HepG2 (cell line): ENCODE results near the gene TRRAP. TPM values are rescaled to one million over a fixed set of nuclear protein-coding genes. Genes with fewer than 3 reads are reported as not detected.

Source experiments
- CCAR2 ChIP-seq: fragments of 200-400 bp; formaldehyde crosslinking; optimal IDR thresholded peaks from 2 replicates; pipeline ENCODE3; 2018; ENCODE audit warnings: low read depth, mild to moderate bottlenecking, low read length, moderate library complexity
- NCOA1 ChIP-seq: sonication (generic); formaldehyde crosslinking; IDR thresholded peaks from 2 replicates; pipeline ENCODE4 v1.9.0; 2021; ENCODE audit warnings: missing genetic modification reagents
- PRDM4 ChIP-seq: sonication (generic); formaldehyde crosslinking; IDR thresholded peaks from 2 replicates; pipeline ENCODE4 v1.9.0; 2021; ENCODE audit warnings: missing genetic modification reagents, borderline replicate concordance
- ZNF501 ChIP-seq: sonication (generic); formaldehyde crosslinking; IDR thresholded peaks from 2 replicates; pipeline ENCODE4 v1.5.1; 2020; ENCODE audit warnings: mild to moderate bottlenecking, moderate library complexity, missing genetic modification reagents
- ZNF530 ChIP-seq: sonication (generic); formaldehyde crosslinking; IDR thresholded peaks from 2 replicates; pipeline ENCODE4 v1.5.0; 2020; ENCODE audit warnings: low read depth, mild to moderate bottlenecking, missing genetic modification reagents
- ZNF580 ChIP-seq: IDR thresholded peaks from 2 replicates; pipeline ENCODE4 v1.6.1; 2016; ENCODE audit warnings: low read depth, borderline replicate concordance
- ZNF660 ChIP-seq: sonication (generic); formaldehyde crosslinking; IDR thresholded peaks from 2 replicates; pipeline ENCODE4 v1.5.1; 2020; ENCODE audit warnings: mild to moderate bottlenecking, low read depth, missing genetic modification reagents, borderline replicate concordance
- polyA plus RNA-seq, 8 experiments: library from polyadenylated mRNA; depleted of rRNA in 3 of 8; stranded (reverse) in 7 of 8; unstranded in 1 of 8; fragments of >200 nt; fragmentation: Illumina TruSeq in 4 of 8; extraction: Trizol in 4 of 8; gene quantifications; 2 replicates each; pipeline versions ENCODE4 v1.2.1 to v1.2.3, GENCODE V29; 2011 to 2016; ENCODE audit warnings: low read depth in 4 of 8, missing spikeins in 1 of 8, mixed read lengths in 1 of 8; ENCODE audit not compliant: insufficient read depth in 1 of 8
- total RNA-seq, 5 experiments: library from RNA; depleted of rRNA; stranded (reverse); fragments of >200 nt; fragmentation: Illumina TruSeq; extraction: Trizol; gene quantifications; 2 replicates each; pipeline ENCODE4 v1.2.3, GENCODE V29; 2016; ENCODE audit warnings: low read depth in 1 of 5
- TF ChIP-seq, protein P1 (sequence below), 2 experiments: sonication (generic) in 1 of 2; formaldehyde crosslinking in 1 of 2; IDR thresholded peaks; 2 replicates each; pipeline versions ENCODE4 v1.6.1 to v1.9.0; 2014 to 2022; ENCODE audit warnings: antibody characterized with exemption in 1 of 2, borderline replicate concordance in 1 of 2, inconsistent platforms in 1 of 2, low read depth in 1 of 2, missing genetic modification reagents in 1 of 2
- TF ChIP-seq, protein P2 (sequence below): sonication (generic); formaldehyde crosslinking; IDR thresholded peaks from 2 replicates; pipeline ENCODE4 v1.8.1; 2022; ENCODE audit warnings: mild to moderate bottlenecking, missing genetic modification reagents
- TF ChIP-seq, protein P3 (sequence below): IDR thresholded peaks from 2 replicates; pipeline ENCODE4 v1.6.1; 2016; ENCODE audit warnings: low read depth, missing genetic modification reagents, missing compliant biosample characterization

Gene TRRAP
- total and polyA plus RNA-seq, 2 of the 13 experiments (the other 11 are each of a cell fraction or from before 2014, with no cell fraction given): 8.6 to 10.5 TPM

- TF ChIP-seq, protein P1, sequence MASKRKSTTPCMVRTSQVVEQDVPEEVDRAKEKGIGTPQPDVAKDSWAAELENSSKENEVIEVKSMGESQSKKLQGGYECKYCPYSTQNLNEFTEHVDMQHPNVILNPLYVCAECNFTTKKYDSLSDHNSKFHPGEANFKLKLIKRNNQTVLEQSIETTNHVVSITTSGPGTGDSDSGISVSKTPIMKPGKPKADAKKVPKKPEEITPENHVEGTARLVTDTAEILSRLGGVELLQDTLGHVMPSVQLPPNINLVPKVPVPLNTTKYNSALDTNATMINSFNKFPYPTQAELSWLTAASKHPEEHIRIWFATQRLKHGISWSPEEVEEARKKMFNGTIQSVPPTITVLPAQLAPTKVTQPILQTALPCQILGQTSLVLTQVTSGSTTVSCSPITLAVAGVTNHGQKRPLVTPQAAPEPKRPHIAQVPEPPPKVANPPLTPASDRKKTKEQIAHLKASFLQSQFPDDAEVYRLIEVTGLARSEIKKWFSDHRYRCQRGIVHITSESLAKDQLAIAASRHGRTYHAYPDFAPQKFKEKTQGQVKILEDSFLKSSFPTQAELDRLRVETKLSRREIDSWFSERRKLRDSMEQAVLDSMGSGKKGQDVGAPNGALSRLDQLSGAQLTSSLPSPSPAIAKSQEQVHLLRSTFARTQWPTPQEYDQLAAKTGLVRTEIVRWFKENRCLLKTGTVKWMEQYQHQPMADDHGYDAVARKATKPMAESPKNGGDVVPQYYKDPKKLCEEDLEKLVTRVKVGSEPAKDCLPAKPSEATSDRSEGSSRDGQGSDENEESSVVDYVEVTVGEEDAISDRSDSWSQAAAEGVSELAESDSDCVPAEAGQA (IDR thresholded peaks at IDR 0.05; ENCODE audit: low read depth): no peak
- TF ChIP-seq, protein P1 (CRISPR knock-in tag; IDR thresholded peaks at IDR 0.05; ENCODE audit: borderline replicate concordance): no peak
- TF ChIP-seq ZNF580 (CRISPR knock-in tag) (no peak), ZNF501 (CRISPR knock-in tag) (no peak), ZNF530 (CRISPR knock-in tag) (no peak), CCAR2 (no peak), NCOA1 (CRISPR knock-in tag) (no peak), ZNF660 (CRISPR knock-in tag) (no peak), PRDM4 (CRISPR knock-in tag) (no peak)
- TF ChIP-seq, protein P2, sequence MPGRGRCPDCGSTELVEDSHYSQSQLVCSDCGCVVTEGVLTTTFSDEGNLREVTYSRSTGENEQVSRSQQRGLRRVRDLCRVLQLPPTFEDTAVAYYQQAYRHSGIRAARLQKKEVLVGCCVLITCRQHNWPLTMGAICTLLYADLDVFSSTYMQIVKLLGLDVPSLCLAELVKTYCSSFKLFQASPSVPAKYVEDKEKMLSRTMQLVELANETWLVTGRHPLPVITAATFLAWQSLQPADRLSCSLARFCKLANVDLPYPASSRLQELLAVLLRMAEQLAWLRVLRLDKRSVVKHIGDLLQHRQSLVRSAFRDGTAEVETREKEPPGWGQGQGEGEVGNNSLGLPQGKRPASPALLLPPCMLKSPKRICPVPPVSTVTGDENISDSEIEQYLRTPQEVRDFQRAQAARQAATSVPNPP (CRISPR knock-in tag): no peak
- TF ChIP-seq, protein P3, sequence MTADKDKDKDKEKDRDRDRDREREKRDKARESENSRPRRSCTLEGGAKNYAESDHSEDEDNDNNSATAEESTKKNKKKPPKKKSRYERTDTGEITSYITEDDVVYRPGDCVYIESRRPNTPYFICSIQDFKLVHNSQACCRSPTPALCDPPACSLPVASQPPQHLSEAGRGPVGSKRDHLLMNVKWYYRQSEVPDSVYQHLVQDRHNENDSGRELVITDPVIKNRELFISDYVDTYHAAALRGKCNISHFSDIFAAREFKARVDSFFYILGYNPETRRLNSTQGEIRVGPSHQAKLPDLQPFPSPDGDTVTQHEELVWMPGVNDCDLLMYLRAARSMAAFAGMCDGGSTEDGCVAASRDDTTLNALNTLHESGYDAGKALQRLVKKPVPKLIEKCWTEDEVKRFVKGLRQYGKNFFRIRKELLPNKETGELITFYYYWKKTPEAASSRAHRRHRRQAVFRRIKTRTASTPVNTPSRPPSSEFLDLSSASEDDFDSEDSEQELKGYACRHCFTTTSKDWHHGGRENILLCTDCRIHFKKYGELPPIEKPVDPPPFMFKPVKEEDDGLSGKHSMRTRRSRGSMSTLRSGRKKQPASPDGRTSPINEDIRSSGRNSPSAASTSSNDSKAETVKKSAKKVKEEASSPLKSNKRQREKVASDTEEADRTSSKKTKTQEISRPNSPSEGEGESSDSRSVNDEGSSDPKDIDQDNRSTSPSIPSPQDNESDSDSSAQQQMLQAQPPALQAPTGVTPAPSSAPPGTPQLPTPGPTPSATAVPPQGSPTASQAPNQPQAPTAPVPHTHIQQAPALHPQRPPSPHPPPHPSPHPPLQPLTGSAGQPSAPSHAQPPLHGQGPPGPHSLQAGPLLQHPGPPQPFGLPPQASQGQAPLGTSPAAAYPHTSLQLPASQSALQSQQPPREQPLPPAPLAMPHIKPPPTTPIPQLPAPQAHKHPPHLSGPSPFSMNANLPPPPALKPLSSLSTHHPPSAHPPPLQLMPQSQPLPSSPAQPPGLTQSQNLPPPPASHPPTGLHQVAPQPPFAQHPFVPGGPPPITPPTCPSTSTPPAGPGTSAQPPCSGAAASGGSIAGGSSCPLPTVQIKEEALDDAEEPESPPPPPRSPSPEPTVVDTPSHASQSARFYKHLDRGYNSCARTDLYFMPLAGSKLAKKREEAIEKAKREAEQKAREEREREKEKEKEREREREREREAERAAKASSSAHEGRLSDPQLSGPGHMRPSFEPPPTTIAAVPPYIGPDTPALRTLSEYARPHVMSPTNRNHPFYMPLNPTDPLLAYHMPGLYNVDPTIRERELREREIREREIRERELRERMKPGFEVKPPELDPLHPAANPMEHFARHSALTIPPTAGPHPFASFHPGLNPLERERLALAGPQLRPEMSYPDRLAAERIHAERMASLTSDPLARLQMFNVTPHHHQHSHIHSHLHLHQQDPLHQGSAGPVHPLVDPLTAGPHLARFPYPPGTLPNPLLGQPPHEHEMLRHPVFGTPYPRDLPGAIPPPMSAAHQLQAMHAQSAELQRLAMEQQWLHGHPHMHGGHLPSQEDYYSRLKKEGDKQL (CRISPR knock-in tag): no peak
These were observed 131.9 kb downstream of the TRRAP start (continued) for GRCh38 chr7:99010281-99010680.
